NAMALWA (cell line): ENCODE results near the gene DNAH17.
"Not testable (repeated sequence)": the region's sequence is repeated elsewhere in the genome, so short reads cannot be mapped to it uniquely, and the experiment has no call there.

ENCODE experiments used
- DNase-seq: peaks from one replicate; pipeline ENCODE4 v3.0.0-alpha.2; 2015; ENCODE audit warnings: low spot score

The DNAH17 gene

GRCh38 chr17:78476149-78476548 is 101.0 kb downstream of the DNAH17 start:
- DNase-seq: no peak

GRCh38 chr17:78475211-78475610 is 102.0 kb downstream of the DNAH17 start:
- no peak for DNase-seq

- no peak for DNase-seq
Measured at GRCh38 chr17:78474614-78475146, 102.5 kb downstream of the DNAH17 start.

- DNase-seq: no peak
Measured at GRCh38 chr17:78473951-78474613, 103.1 kb downstream of the DNAH17 start.

- no peak for DNase-seq
Measured at GRCh38 chr17:78472035-78472905, 104.9 kb downstream of the DNAH17 start.

- DNase-seq: no peak
Measured at GRCh38 chr17:78471635-78472034, 105.6 kb downstream of the DNAH17 start.

- no peak for DNase-seq
Measured at GRCh38 chr17:78469443-78469842, 107.8 kb downstream of the DNAH17 start.

GRCh38 chr17:78468366-78468765 is 108.8 kb downstream of the DNAH17 start:
- no peak for DNase-seq

GRCh38 chr17:78466786-78467715 is 110.1 kb downstream of the DNAH17 start:
- DNase-seq: no peak

GRCh38 chr17:78466109-78466785 is 110.9 kb downstream of the DNAH17 start:
- DNase-seq: not testable (repeated sequence)

GRCh38 chr17:78462148-78462547 is 115.0 kb downstream of the DNAH17 start:
- no peak for DNase-seq

GRCh38 chr17:78461799-78462053 is 115.5 kb downstream of the DNAH17 start:
- no peak for DNase-seq

GRCh38 chr17:78460951-78461798 is 116.0 kb downstream of the DNAH17 start:
- no peak for DNase-seq

- DNase-seq: no peak
Measured at GRCh38 chr17:78460176-78460675, 117.0 kb downstream of the DNAH17 start.

- DNase-seq: no peak
Measured at GRCh38 chr17:78459696-78460095, 117.5 kb downstream of the DNAH17 start.

GRCh38 chr17:78458736-78459335 is 118.4 kb downstream of the DNAH17 start:
- no peak for DNase-seq

- DNase-seq: no peak
Measured at GRCh38 chr17:78458091-78458490, 119.1 kb downstream of the DNAH17 start.

- DNase-seq: no peak
Measured at GRCh38 chr17:78454346-78454745, 122.8 kb downstream of the DNAH17 start.

GRCh38 chr17:78451753-78452152 is 125.4 kb downstream of the DNAH17 start:
- no peak for DNase-seq

GRCh38 chr17:78450696-78451345 is 126.4 kb downstream of the DNAH17 start:
- no peak for DNase-seq
